ENCODE measurements around the gene ZMYND10.

ZMYND10 gene

DNA sequence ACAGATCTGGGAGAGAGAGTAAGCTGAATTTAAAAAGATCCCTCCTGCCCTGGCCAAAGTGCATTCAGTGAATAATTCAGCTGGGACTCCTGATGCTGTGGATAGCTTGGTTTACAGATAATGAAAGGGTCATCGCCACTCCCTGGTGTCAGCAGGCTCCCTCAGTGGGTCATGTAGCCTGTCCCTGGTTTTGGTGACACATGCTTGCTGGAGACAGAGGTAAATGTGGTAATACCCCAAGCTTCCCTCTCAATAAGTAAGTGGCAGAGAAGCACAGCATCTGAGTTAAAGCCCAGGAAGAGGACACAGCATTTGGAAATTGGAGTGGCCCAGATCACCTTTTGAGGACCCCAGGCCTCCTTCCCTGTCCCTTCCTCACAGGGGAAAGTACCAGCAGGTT is 11.9 kb upstream of the ZMYND10 start:
- H3K4me3 ChIP-seq (ENCODE audit: low read length, poor library complexity, severe bottlenecking): peak overlapping the region; percentile 78
- H3K9me3 ChIP-seq (ENCODE audit: insufficient read depth, low read depth, low read length): no peaks in the 10 kb centered on the region
- H3F3A ChIP-seq (ENCODE audit: low read depth): no peaks in the 10 kb centered on the region
- H3K9ac ChIP-seq (ENCODE audit: low read depth, low read length, poor library complexity, severe bottlenecking): peak overlapping the region; percentile 84
- H3K9me2 ChIP-seq (replicated peaks; ENCODE audit: low read depth, low read length): no peaks in the 10 kb centered on the region
- no peaks in the 10 kb centered on the region for H3K27me3 ChIP-seq (ENCODE audit: insufficient read depth, low read length, poor library complexity, severe bottlenecking)
- H4K20me1 ChIP-seq (ENCODE audit: insufficient read depth, low read length, poor library complexity, severe bottlenecking): peaks cover 43% of the 10 kb centered on the region
- peaks cover 45% of the 10 kb centered on the region for H3K79me2 ChIP-seq (ENCODE audit: insufficient read depth, low read length)
- peaks cover 34% of the 10 kb centered on the region for H3K4me1 ChIP-seq (ENCODE audit: insufficient read depth, low read length, poor library complexity, severe bottlenecking)
- peaks cover 9% of the 10 kb centered on the region; the same call in 1 of the 2 replicates for H3K36me3 ChIP-seq (ENCODE audit: insufficient read depth, low read length)
- peak overlapping the region; percentile 92 for H3K4me2 ChIP-seq (ENCODE audit: low read depth, low read length, poor library complexity, severe bottlenecking)
- H2AFZ ChIP-seq (ENCODE audit: low read length): no peak overlapping the region
- TF ChIP-seq EZH2phosphoT487 (IDR thresholded peaks at IDR 0.05; ENCODE audit: borderline replicate concordance): no peak
- TF ChIP-seq, protein P1, sequence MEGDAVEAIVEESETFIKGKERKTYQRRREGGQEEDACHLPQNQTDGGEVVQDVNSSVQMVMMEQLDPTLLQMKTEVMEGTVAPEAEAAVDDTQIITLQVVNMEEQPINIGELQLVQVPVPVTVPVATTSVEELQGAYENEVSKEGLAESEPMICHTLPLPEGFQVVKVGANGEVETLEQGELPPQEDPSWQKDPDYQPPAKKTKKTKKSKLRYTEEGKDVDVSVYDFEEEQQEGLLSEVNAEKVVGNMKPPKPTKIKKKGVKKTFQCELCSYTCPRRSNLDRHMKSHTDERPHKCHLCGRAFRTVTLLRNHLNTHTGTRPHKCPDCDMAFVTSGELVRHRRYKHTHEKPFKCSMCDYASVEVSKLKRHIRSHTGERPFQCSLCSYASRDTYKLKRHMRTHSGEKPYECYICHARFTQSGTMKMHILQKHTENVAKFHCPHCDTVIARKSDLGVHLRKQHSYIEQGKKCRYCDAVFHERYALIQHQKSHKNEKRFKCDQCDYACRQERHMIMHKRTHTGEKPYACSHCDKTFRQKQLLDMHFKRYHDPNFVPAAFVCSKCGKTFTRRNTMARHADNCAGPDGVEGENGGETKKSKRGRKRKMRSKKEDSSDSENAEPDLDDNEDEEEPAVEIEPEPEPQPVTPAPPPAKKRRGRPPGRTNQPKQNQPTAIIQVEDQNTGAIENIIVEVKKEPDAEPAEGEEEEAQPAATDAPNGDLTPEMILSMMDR (conservative IDR thresholded peaks at IDR 0.05; ENCODE audit: low read length): no peak

DNA sequence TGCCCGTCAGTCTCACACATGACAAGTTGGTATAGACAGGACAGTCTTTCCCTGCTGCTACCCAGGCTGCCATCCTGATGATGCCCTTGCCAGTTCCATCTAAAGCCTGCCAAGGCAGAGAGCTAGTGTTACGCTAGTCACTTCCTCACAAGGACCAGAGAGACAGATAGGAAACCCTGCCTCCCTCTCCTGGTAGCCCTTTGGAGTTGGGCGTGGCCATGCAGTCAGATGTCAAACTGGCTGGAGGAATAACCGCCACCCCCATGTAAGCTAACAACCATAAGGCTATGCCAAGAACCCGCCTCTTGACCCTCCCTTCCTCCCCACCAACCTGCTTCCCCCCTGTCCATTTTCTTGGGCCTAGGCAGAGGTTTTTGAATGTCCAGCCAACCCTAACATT is 11.0 kb upstream of the ZMYND10 start:
- peak overlapping the region; percentile 84 for H3K9ac ChIP-seq (ENCODE audit: low read depth, low read length, poor library complexity, severe bottlenecking)
- H3K4me2 ChIP-seq (ENCODE audit: low read depth, low read length, poor library complexity, severe bottlenecking): peak overlapping the region; percentile 92
- H3K36me3 ChIP-seq (ENCODE audit: insufficient read depth, low read length): peaks cover 9% of the 10 kb centered on the region; the same call in 1 of the 2 replicates
- peak overlapping the region; percentile 78 for H3K4me3 ChIP-seq (ENCODE audit: low read length, poor library complexity, severe bottlenecking)
- no peaks in the 10 kb centered on the region for H3F3A ChIP-seq (ENCODE audit: low read depth)
- no peaks in the 10 kb centered on the region for H3K9me3 ChIP-seq (ENCODE audit: insufficient read depth, low read depth, low read length)
- TF ChIP-seq, protein P1 (conservative IDR thresholded peaks at IDR 0.05; ENCODE audit: low read length): no peak
- TF ChIP-seq EZH2phosphoT487 (IDR thresholded peaks at IDR 0.05; ENCODE audit: borderline replicate concordance): no peak
- H3K79me2 ChIP-seq (ENCODE audit: insufficient read depth, low read length): peaks cover 50% of the 10 kb centered on the region
- H3K27me3 ChIP-seq (ENCODE audit: insufficient read depth, low read length, poor library complexity, severe bottlenecking): no peaks in the 10 kb centered on the region
- peaks cover 43% of the 10 kb centered on the region for H4K20me1 ChIP-seq (ENCODE audit: insufficient read depth, low read length, poor library complexity, severe bottlenecking)
- H3K9me2 ChIP-seq (replicated peaks; ENCODE audit: low read depth, low read length): no peaks in the 10 kb centered on the region
- H3K4me1 ChIP-seq (ENCODE audit: insufficient read depth, low read length, poor library complexity, severe bottlenecking): peaks cover 36% of the 10 kb centered on the region
- no peak overlapping the region for H2AFZ ChIP-seq (ENCODE audit: low read length)

GRCh38 chr3:50355829-50356552 is 10.5 kb upstream of the ZMYND10 start:
- Histone ChIP-seq H3K9me2 (replicated peaks; ENCODE audit: low read depth, low read length) (no peaks in the 10 kb centered on the region), H3K79me2 (ENCODE audit: insufficient read depth, low read length) (peaks cover 55% of the 10 kb centered on the region), H3K36me3 (ENCODE audit: insufficient read depth, low read length) (peaks cover 9% of the 10 kb centered on the region; the same call in 1 of the 2 replicates), H3K4me3 (ENCODE audit: low read length, poor library complexity, severe bottlenecking) (peak overlapping the region; percentile 78), H3K9ac (ENCODE audit: low read depth, low read length, poor library complexity, severe bottlenecking) (peak overlapping the region; percentile 84), H3F3A (ENCODE audit: low read depth) (no peaks in the 10 kb centered on the region), H4K20me1 (ENCODE audit: insufficient read depth, low read length, poor library complexity, severe bottlenecking) (peaks cover 47% of the 10 kb centered on the region), H3K27me3 (ENCODE audit: insufficient read depth, low read length, poor library complexity, severe bottlenecking) (no peaks in the 10 kb centered on the region), H3K4me2 (ENCODE audit: low read depth, low read length, poor library complexity, severe bottlenecking) (peak overlapping the region; percentile 92), H3K9me3 (ENCODE audit: insufficient read depth, low read depth, low read length) (no peaks in the 10 kb centered on the region), H2AFZ (ENCODE audit: low read length) (no peak overlapping the region), H3K4me1 (ENCODE audit: insufficient read depth, low read length, poor library complexity, severe bottlenecking) (peaks cover 41% of the 10 kb centered on the region)
- TF ChIP-seq, protein P1 (conservative IDR thresholded peaks at IDR 0.05; ENCODE audit: low read length): peak; percentile 45
- TF ChIP-seq EZH2phosphoT487 (IDR thresholded peaks at IDR 0.05; ENCODE audit: borderline replicate concordance): no peak
